Stimulated activated naive CD4-positive, alpha-beta T cell (primary cell): ENCODE data around the gene DGUOK.

Source experiments
- DNase-seq, 6 experiments: peaks; one replicate each; lab custom pipeline; 2025; lab: John Stamatoyannopoulos, UW

The DGUOK gene

DNA sequence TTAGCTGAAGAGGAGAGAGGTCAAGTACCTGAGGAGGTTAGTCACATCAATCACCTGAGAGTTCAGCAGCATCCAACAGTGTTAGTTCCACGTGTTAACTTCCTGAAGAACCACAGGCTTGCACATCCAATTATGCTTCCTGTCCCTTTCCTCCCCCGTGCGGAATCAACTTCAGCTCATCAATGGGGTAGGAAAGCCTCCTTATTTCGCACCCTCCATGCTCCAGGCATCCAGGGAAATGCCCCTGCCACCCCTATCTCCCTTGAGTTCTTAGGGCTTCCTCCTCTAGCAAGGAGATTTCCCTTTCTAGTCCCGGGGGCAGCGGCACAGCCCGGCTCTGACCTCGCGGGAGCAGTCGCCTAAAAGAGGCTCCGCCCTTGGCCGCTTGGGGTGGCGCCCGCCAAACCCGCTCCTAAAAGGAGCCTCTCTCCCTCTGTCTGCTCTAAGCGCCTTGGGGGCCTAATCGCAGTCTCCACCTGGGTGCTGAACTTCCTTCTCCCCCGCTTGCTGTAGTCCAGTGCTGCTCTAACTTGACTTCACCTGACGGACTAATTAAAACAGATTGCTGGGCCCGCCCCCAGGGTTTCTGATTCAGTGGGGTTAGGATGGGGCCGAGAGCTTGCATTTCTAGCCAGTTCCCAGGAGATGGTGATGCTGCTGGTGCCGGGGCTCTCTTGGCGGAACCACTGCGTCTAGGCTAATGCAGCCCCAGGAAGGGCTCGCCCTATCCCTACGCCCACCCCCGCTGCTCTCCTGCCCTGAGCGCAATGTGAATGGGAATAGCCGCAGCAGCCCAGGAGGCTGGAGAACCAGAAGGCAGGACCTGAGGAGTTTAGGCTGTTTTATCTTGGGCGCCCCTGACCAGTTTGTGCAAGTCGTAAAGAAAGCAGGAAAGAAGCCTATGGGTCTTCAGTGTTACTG lies 54.7 kb downstream of the DGUOK start:
- DNase-seq = peak in 3 of 6 experiments; percentile 14 to 39 (median 15)

DNA sequence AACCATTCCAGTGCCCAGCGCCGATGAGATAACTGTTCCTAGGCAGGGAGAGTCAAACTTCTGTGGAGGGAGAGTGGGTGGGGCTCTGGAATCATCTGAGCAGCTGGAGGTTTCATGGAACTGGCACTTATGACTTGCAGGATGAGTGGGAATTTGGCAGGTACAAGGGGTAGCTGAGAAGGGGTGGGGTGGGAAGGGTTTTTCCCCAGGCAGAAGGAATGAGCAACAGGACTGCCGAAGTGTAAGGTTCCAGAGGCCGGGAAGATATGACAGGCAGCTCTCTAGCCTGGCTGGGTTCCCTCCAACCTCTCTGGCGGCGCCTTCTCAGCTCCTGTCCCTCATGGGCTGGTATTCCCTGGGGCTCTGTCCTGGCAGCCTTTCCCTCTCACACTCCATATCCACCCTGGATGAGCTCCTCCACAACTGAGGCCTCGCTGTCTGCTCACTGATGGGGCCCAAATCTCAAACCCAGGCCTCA lies 55.5 kb downstream of the DGUOK start:
- DNase-seq = no peak

DNA sequence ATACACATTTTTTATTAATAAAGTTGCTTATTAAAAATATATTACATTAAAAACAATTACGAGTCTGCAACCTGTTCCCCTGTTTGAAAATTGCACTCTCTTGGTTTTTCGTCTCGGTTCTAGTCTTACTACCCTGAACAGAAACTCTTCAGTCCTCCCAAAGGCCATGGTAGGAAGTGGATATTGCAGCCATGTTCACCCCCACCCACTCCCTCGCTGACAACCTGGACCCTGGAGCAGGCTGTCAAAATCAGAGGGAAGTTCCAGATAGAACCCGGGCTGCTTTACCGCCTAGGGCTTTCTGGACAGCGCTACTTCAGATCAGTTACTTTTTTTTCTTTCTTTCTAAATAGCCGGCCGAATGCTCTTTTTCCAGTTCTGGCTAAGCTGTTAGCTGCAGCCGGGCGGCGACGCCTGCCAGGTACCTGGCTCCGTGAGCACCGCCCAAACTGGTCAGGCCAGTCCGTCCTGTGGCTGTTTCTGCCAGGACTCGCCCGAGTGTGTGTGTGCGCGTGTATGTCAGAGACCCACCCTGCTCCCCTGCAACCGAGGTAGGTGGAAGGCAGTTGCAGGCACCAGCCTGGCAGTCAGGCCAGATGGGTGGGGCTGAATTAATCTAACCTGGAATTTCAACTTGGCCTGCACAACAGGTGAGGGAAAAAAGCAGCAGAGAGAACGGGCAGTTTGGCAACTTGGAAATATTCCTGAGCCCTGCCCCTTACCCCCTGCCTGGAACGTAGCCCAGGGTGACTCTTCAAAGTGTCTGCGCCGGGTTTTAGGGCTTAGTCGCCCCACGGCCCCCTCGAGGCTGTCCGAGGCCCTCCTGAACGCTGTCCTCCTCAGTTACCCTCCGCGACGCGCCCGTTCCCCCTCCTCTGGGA lies 56.9 kb downstream of the DGUOK start:
- peak in 4 of 6 experiments; percentile 15 to 58 (median 26) for DNase-seq

DNA sequence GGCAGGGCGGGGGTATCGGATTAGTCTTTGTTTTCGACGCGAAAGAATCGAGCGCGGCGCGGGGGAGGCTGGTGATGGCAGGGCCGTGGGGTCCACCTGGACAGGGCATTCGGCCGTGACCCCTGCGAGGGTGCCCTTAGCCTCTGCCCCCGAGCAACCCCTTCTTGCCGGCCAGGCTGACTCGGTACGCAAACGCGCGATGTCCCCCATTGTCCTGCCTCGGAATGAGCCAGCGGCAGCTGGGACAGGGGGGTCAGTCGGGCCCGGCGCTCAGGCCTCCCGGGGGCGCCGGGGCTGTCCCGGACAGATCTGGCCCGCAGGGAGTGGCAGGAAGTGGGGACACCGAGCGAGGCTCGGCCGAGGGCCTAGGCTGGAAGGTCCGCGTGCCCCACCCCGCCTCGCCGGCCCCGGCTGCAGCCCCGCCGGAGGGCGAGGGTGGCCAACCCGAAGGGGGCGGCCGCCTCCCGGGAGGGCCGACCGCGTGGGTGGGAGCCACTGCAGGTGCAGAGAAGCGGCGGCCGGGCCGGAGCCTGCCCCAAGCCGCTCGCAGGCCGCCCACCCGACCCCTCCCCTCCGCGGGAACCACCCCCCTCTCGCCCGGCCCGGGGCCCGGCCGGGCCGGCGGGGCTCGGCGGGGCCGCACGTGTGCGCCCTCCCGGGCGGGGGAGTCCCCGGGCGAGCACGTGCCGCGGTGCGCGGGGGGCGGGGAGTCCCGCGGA lies 57.7 kb downstream of the DGUOK start, which contains the start of gene TET3:
TET3 (plus strand) TSS at position 708 of the 719 bp plus-strand sequence. CDS start 1,494 bp downstream, outside the sequence.
- DNase-seq = peak in 2 of 6 experiments; percentile 29 to 65

DNA sequence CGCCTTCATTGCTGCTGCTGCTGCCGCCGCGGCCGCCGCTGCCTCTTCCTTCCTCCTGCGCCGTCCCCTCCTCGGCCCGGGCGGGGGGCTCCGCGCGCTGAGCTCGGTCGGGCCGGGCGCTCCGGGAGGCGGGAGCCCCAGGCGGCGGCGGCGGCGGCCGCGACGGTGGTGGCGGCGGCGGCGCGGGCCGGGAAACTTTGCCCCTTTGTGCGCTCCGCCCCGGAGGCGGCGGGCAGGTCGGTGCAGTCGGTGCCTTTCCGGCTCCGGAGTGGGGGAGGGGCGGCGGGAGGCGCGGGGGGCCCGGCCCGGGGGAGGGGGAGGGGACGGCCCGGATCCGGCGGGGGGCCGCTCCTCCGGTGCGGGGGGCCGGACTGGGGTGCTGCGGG lies 58.2 kb downstream of the DGUOK start:
- DNase-seq = peak; percentile 58 to 76 (median 66)

DNA sequence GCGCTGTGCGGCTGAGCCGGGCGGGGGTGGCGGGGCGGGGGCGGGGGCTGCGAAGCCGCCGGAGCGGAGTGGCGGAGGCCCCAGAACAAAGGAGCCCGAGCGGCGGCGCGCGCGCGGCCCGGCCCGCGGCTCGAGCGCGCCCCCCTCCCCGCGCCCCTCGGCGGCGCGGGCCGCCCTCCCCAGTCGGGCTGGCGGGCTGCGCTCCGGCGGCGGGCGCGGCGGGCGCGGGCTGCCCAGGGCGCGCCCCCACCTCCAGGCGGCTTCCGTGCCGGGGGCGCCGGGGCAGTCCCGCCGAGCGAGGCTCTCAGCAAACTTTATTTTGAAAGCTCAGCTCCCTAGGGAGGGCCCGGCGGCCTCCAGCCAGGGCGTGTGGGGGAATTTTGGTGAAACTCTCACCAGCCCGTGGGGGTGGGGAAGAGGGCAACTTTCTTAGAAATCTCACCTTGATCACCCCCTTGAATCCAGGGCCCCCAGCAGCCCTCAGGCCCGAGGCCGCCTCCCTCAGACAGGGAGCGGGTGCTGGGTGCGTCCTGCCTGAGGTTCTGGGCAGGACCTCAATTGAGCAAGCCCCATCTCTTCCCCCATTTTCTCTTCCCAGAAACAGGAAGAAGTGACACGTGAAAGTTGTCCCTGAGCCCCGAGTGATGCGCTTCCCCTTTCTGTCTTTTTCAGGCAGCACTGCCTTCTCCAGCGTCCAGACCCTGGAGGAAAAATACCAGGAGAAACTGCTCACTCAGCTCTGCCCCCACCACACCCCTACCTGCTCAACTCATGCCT lies 58.8 kb downstream of the DGUOK start:
- peak in 5 of 6 experiments; percentile 55 to 65 (median 61) for DNase-seq

DNA sequence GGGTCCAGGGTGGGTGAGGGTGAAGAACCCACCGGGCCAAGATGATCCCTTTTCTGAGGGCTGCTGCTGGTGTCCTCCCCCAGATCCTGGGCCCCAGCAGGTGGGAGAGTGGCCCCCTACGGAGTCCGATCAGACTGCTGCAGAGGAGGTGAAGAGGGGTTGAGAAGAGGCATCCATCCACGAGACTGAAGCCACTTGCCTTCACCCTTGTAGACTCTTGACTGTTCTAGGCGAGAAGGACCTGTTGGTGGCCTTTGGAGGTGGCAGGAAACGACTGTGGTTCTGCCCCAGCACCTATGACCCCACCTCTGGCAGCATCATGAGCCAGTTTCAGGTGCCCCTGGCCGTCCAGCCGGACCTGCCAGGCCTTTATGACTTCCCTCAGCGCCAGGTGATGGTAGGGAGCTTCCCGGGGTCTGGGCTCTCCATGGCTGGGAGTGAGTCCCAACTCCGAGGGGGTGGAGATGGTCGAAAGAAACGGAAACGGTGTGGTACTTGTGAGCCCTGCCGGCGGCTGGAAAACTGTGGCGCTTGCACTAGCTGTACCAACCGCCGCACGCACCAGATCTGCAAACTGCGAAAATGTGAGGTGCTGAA lies 59.5 kb downstream of the DGUOK start:
- DNase-seq = peak in 5 of 6 experiments; percentile 14 to 64 (median 34)

DNA sequence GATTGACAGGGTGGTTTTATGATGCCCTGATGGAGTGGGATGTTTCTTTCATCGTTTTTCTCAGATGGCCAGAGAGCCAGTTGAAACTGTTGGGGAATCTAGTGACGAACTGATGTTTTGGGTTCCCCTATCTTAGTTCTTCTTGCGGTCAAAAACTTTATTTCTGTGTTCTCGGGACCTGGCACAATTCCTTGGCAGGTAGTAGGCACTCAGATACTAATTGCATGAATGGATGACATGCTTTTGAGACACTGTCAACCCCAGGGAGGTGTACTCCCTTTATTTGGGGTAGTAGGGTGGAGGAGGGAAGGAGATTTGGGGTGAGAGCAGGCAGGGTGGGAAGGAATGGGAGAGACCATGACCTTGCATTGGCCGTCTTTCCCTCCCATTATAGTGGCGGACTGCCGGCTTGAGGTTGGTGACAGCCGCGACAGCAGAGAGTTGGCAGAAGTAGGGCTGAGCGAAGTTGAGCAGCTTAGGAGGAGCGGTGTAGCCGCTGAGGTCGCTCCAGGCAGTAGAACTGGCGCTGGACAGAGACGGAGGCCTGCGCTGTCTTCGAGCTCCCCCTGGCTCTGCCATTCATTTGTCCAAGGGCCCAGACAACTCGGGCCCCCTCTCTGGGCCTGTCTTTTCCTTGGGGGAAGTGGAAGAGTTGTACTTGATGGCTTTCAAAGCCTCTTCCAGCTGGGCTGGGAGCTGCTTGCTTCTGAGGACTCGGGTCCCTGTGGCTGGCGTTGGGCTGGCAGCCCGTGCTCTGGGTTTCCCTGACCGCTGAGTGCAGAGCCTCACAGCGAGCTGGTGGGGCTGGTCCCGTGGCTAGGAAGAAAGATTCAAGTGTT lies 60.6 kb downstream of the DGUOK start:
- peak in 5 of 6 experiments; percentile 7 to 52 (median 21) for DNase-seq

DNA sequence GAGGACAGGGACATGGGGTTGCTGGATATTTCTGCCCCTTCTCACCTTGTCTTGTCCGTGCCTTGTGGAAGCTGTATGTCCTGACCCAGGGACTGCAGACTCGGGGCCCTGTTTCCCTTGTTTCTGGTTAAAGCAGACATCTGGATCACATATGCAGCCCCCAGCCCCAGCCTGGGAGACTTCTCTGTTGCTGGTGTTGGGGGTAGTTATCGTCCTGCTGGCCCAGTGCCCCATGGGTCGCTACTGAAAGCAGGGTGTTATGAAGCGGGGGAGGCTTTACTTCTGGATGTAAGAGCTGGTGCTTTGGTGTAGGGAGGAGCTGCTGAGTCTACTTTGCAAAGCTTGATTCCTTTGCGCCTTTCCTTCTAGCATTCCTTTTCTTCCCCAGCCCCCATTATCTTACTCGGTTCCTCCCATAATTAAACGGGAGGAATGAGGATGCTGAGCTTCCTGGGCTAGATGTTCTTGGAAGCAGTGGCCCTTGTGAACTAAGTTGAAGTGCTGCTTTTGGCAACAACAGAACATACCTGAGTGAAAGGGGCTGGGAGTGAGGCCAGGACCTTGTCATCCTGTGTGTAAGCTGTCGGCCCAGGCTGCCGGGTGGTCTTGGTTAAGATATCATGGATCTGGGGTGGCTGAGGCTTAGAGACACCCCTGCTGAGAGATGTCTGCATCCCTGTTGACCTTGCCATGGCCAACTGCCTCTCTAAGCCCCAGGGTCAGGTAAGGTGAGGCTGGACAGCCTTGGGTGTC lies 61.4 kb downstream of the DGUOK start:
- no peak for DNase-seq

DNA sequence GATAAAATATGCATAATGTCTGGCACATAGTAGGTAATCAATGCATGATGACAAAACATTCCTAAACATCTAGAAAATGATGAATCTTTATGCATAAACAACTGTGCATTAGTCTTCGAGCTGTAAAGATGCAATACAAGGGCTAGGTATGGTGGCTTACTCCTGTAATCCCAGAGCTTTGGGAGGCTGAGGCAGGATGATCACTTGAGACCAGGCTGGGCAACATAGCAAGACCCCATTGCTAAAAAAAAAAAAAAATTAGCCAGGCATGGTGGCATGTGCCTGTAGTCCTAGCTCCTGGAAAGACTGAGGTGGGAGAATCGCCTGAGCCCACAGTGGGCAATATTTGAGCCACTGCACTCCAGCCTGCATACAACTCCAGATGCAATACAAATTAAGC lies 63.3 kb downstream of the DGUOK start:
- no peak for DNase-seq

DNA sequence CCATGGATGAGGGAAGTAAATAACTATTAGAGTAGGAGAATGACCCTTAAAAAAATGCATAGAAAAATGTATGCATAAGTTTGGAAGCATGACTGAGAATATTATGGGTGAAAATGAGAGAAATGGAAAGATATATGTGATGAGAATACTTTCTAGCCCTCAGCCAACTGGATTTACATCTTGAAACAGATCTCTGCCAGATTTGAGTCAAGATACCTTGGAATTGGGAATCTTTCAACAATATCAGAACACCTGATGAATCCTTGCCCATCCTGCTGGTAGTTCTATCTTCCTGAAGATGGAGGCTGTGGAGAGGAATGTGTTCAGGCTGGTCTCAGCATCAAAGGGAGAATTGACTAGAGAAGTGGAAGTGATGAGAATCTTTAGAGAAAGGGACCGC lies 63.9 kb downstream of the DGUOK start:
- DNase-seq = no peak

DNA sequence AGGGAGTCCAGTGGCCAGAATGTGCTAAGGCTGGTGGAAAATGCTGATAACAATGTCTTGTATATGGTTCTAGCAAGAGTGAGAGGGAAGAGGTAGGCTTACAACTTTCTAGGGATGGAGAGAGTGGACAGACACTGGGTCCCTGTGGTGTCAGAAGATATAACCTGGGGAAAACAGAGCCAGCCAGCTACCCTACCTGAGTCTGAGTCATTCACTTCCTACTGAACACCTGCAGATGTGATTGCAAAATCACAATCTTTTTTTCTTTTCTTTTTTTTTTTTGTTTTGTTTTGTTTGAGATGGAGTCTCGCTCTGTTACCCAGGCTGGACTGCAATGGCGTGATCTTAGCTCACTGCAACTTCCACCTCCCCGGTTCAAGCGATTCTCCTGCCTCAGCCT lies 65.4 kb downstream of the DGUOK start:
- no peak for DNase-seq

DNA sequence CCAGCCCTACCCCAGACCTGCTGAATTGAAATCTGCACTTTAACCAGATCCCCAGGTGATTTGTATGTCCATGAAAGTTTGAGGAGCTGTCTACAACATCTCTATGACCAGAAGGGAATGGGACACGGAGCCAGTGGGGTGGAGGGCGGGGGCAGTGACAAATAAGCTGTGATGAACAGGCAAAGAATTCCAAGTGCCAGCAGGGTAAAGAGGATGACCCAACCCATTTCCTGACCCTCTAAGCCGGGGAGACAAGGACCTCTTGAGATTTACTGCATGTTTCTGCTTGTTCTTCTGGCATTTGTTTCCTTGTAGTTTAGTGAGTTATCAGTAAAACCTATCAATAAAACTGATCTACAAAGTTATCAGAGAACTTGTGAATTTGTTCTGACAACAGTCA lies 66.7 kb downstream of the DGUOK start:
- DNase-seq = no peak

DNA sequence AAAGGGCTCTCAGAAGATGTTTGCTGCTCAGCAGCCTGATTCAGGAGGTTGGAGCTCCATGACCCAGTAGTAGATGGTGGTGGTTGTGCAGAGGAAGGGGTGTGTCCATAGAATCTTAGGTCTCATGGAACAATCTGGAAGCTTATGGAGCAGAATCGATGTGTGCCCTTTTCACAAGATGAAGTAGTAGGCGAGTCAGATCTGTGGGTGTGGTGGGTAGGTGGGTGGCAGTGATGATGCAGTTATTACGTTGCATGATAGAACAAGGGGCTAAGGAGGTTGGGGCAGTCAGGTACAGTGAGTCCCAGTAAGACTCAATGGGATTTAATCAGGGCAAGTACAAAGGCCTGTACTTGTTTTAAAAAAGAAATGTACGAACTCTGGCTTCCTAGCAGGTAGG lies 67.1 kb downstream of the DGUOK start:
- no peak for DNase-seq

DNA sequence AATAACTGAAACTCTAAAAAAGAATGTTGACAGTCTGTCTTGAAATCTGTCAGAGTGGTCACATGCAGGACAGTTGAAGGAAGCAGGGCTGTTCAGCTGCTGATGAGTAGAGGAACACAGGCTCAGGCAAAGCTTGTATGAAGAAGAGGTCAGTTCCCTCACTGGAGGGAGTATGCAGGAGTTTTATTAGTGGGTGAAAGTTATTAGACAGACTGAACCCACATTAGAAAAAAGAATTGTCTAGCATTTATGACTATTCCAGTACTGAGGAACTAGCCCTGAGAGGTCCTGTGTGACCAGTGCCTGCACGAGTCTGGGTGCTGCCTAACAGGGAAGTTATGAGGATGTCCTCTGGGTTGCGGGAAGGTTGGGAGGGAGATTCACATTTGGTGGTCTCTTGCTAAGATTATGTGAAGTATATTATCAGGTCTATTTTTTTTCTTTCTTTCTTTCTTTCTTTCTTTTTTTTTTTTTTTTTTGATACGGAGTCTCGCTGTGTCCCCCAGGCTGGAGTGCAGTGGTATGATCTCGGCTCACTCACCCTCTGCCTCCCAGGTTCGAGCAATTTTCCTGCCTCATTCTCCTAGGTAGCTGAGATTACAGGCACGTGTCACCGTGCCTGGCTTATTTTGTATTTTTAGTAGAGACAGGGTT lies 67.6 kb downstream of the DGUOK start:
- no peak for DNase-seq

DNA sequence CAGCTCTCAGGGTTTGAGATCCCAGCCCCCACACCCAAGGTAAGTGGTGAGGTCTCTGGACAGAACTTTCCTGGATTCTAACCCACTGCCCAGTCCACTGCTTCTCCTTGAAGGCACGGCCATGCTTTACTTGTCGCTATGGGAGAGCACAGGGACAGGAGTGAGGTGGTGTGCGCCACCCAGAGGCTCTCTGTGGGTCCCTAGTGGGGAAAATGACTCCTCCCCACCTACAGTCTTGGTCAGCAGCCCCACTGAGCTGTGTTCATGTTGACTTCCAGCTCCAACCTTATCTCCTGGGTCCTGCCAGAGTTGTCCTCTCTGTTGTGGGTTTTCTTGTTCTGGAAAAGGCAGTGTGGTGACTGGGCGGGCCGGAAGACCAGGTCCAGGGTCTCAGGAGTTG lies 69.1 kb downstream of the DGUOK start:
- no peak for DNase-seq

DNA sequence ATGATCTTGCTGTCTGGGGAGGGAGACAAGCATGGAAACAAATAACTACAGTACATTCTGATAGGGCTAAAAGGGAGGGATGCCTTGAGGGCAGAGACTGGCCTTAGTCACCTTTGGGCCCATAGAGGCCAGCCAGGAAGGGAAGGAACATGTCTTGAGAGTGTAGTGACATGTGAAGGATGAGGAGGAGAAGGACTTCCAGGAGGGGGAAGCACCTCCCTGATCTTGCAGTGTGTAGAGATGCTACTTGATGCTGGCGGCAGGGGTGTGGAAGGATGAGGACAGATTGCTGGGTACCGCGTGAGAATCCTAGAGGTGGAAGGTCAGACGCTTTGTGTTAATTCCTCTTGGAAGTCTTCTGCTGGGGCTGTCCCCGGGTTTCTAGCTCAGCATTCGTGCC lies 71.1 kb downstream of the DGUOK start:
- peak in 1 of 6 experiments; percentile 11 for DNase-seq

DNA sequence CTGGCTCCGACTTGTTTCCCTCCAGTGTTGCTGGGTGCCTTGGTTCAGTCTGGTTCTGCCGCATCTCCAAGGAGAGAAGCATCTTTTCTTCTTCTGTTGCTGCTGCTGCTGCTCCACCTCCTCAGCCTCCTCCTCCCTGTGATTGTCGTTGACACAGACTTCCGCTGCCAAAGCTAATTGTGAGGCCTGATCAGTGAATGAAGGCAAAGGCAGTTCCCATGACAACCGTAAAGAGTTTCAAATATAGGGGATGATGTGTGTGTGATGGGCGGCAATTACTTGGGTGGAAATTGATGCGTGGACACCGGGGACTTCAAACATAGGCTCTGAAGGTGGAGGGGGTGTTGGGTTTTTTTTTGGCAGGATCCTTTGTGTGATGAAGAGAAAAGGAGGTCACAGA lies 71.8 kb downstream of the DGUOK start:
- DNase-seq = peak in 5 of 6 experiments; percentile 19 to 65 (median 41)
